Esophagus muscularis mucosa (tissue), 4 donors: ENCODE measurements around the gene UBE2E2. TPM values are rescaled to one million over a fixed set of nuclear protein-coding genes. Genes with fewer than 3 reads are reported as not detected.

ENCODE experiments used
- DNase-seq: peaks from one replicate; pipeline ENCODE4 v3.0.0-alpha.2; 2017; ENCODE audit errors: extremely low spot score
- H3K27ac ChIP-seq, 4 donors: fragments of 200-600 bp; sonication (generic); replicated peaks in 1 of 4; 1 replicate in 3 of 4; 2 replicates in 1 of 4; pipeline ENCODE4 v1.5.1; 2016 to 2019; ENCODE audit warnings: mild to moderate bottlenecking in 1 of 4
- H3K27me3 ChIP-seq, 4 donors: fragments of 200-600 bp; sonication (generic); one replicate each; pipeline versions ENCODE4 v1.5.1 to v1.6.0; 2016 to 2019
- H3K36me3 ChIP-seq, 4 donors: fragments of 200-600 bp; sonication (generic); one replicate each; pipeline ENCODE4 v1.5.1; 2016 to 2019
- H3K4me1 ChIP-seq, 4 donors: fragments of 200-600 bp; sonication (generic); one replicate each; pipeline ENCODE4 v1.5.1; 2016 to 2019
- H3K4me3 ChIP-seq, 4 donors: fragments of 200-600 bp; sonication (generic); 1 replicate in 2 of 4; 2 replicates in 2 of 4; pipeline ENCODE4 v1.5.1; 2016 to 2019; ENCODE audit warnings: mild to moderate bottlenecking in 4 of 4, moderate library complexity in 1 of 4
- H3K9me3 ChIP-seq, 4 donors: fragments of 200-600 bp; sonication (generic); 1 replicate in 3 of 4; 2 replicates in 1 of 4; pipeline ENCODE4 v1.5.1; 2016 to 2019
- EP300 ChIP-seq: sonication (generic); formaldehyde crosslinking; IDR thresholded peaks from one replicate; pipeline ENCODE4 v1.6.1; 2017; ENCODE audit warnings: antibody characterized with exemption
- POLR2A ChIP-seq: fragments of 450-650 bp; IDR thresholded peaks from one replicate; pipeline ENCODE4 v1.6.1; 2017; ENCODE audit warnings: antibody characterized with exemption, moderate library complexity, mild to moderate bottlenecking, low read depth
- POLR2AphosphoS5 ChIP-seq, 2 donors: sonication (generic); formaldehyde crosslinking; IDR thresholded peaks; one replicate each; pipeline ENCODE4 v1.6.1; 2017; ENCODE audit warnings: antibody characterized with exemption in 2 of 2
- WGBS: methylation state at CpG from one replicate; pipeline ENCODE4 v1.1.5; 2018; 5-methylcytosine and 5-hydroxymethylcytosine counted together
- intact Hi-C: fragments of 100-400 bp; cut with DNase I; formaldehyde crosslinking; loops from one replicate; pipeline ENCODE4 v1.15.1; 2023
- total RNA-seq, 4 donors: library from RNA; depleted of rRNA; stranded (reverse); fragments of >200 nt; gene quantifications; one replicate each; pipeline versions ENCODE4 v1.1.0 to v1.2.1, GENCODE V29; 2016
- TF ChIP-seq, protein P1 (sequence below), 3 experiments: fragments of 200-600 bp in 2 of 3; fragments of 450-650 bp in 1 of 3; sonication (generic) in 2 of 3; IDR thresholded peaks; one replicate each; pipeline ENCODE4 v1.5.1; 2017 to 2019; ENCODE audit warnings: antibody characterized with exemption in 3 of 3, mild to moderate bottlenecking in 2 of 3, moderate library complexity in 1 of 3

The UBE2E2 gene
- total RNA-seq, 4 donors from 2014 or later = 53.5 to 143 (median 90.3) TPM

DNA sequence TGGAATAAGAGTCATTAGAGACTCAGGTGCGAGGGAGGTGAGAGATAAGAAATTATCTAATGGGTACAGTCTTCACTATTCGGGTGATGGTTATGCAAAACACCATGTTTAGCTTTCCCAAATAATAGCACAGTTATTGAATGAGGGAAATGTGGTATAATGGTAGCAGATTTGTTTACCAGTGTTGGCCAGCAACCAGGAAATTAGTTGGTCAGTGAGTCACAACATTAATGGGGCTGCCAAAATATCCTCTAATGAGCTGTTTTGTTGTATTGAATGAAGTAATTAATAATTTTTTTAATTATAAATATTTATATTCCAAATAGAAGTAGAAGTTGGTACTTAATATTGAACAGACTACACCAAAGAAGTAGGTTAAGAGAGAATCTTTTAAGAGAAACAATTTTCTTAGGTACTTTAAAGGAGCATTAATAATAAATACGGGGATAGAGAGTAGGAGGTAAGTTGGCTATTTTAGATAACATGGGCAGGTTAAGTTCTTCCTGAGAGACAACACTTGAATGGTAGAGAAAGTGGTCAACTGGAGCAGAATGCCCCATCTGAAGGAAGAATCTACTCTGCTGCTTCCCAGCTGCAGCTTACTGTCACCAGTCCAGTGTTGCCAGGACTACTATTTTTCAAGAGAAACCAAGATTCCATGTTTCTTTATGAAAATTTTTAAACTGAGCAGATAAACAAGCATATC is 218.8 kb downstream of the UBE2E2 start:
- intact Hi-C loops = no loop called here

DNA sequence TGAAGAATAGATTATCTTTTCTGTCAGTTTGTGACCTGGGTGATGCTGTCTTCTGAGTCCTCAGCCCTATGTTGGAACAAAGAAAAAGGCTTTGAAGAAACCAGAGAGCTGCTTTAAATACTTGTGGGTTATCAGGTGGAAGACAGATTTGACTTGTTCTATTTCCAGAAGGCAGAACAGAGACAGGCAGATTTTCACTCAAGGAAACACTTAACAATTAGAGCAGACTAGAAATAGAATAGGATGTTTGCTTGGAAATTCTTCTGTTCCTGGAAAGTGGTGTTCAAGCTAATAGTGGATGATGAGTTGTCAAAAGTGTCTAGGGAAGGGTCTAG is 219.4 kb downstream of the UBE2E2 start:
- intact Hi-C loops = no loop called here
- H3K27ac ChIP-seq = no peak overlapping the region
- no peaks in the 10 kb centered on the region for H3K27me3 ChIP-seq
- TF ChIP-seq EP300 (no peak), POLR2A (no peak), POLR2AphosphoS5 (IDR thresholded peaks at IDR 0.05) (no peak)
- TF ChIP-seq, protein P1, sequence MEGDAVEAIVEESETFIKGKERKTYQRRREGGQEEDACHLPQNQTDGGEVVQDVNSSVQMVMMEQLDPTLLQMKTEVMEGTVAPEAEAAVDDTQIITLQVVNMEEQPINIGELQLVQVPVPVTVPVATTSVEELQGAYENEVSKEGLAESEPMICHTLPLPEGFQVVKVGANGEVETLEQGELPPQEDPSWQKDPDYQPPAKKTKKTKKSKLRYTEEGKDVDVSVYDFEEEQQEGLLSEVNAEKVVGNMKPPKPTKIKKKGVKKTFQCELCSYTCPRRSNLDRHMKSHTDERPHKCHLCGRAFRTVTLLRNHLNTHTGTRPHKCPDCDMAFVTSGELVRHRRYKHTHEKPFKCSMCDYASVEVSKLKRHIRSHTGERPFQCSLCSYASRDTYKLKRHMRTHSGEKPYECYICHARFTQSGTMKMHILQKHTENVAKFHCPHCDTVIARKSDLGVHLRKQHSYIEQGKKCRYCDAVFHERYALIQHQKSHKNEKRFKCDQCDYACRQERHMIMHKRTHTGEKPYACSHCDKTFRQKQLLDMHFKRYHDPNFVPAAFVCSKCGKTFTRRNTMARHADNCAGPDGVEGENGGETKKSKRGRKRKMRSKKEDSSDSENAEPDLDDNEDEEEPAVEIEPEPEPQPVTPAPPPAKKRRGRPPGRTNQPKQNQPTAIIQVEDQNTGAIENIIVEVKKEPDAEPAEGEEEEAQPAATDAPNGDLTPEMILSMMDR (IDR thresholded peaks at IDR 0.05) = no peak
- H3K4me3 ChIP-seq = no peak overlapping the region
- H3K4me1 ChIP-seq = peaks cover 5 to 38% (median 17%) of the 10 kb centered on the region in 4 donors
- DNase-seq = no peak
- no peaks in the 10 kb centered on the region for H3K36me3 ChIP-seq
- no peaks in the 10 kb centered on the region for H3K9me3 ChIP-seq

More for the DNA sequence above, 218.8 kb downstream of the UBE2E2 start:
- Histone ChIP-seq H3K4me3 (no peak overlapping the region), H3K36me3 (no peaks in the 10 kb centered on the region), H3K4me1 (peaks cover 5 to 39% (median 17%) of the 10 kb centered on the region in 4 donors), H3K27me3 (no peaks in the 10 kb centered on the region), H3K27ac (no peak overlapping the region), H3K9me3 (no peaks in the 10 kb centered on the region)
- WGBS = 72% methylated on average over 3 of the region's 3 CpGs
- DNase-seq = no peak
- no peak for TF ChIP-seq EP300
- TF ChIP-seq, protein P1 (IDR thresholded peaks at IDR 0.05) = no peak
- no peak for TF ChIP-seq POLR2AphosphoS5 (IDR thresholded peaks at IDR 0.05)

GRCh38 chr3:23425410-23425809 is 222.3 kb downstream of the UBE2E2 start:
- TF ChIP-seq, protein P1 (IDR thresholded peaks at IDR 0.05) = no peak
- DNase-seq = no peak
- Histone ChIP-seq H3K36me3 (no peaks in the 10 kb centered on the region), H3K27ac (no peak overlapping the region), H3K27me3 (no peaks in the 10 kb centered on the region), H3K9me3 (no peaks in the 10 kb centered on the region), H3K4me1 (peaks cover 5 to 28% (median 15%) of the 10 kb centered on the region in 4 donors), H3K4me3 (no peak overlapping the region)
- WGBS = 96% methylated on average over 3 of the region's 3 CpGs
- intact Hi-C loops = no loop called here

- Histone ChIP-seq H3K27ac (no peak overlapping the region), H3K27me3 (no peaks in the 10 kb centered on the region), H3K36me3 (no peaks in the 10 kb centered on the region), H3K9me3 (no peaks in the 10 kb centered on the region), H3K4me3 (no peak overlapping the region), H3K4me1 (peaks cover 0 to 8% (median 6%) of the 10 kb centered on the region in 4 donors)
- WGBS = 78% methylated on average over 2 of the region's 2 CpGs
- intact Hi-C loops = no loop called here
- TF ChIP-seq POLR2A (no peak), POLR2AphosphoS5 (IDR thresholded peaks at IDR 0.05) (no peak), EP300 (no peak)
- TF ChIP-seq, protein P1 (IDR thresholded peaks at IDR 0.05) = no peak
- DNase-seq = no peak
Measured at GRCh38 chr3:23430781-23431398, 227.8 kb downstream of the UBE2E2 start.

DNA sequence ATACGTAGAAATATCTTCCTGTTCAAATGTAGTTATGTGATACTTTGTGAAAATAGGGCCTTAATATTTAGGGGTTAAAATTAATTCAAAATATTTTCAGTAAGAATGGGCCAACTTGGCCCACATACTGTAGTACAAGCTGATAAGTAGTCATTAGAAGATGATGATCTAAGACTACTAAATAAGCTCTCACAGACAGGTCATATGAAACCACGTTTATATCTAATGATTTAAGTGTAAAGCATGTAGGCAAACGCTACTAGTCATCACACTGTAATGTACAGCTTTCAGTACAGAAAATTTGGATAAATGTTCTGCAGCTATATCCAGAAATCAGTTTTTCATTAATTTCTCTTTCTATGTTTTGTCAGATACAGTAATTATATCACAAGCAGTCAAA is 228.6 kb downstream of the UBE2E2 start:
- TF ChIP-seq, protein P1 (IDR thresholded peaks at IDR 0.05) = no peak
- no peak for TF ChIP-seq EP300
- TF ChIP-seq POLR2A = no peak
- no peak for TF ChIP-seq POLR2AphosphoS5 (IDR thresholded peaks at IDR 0.05)
- H3K36me3 ChIP-seq = no peaks in the 10 kb centered on the region
- intact Hi-C loops = no loop called here

More for the DNA sequence above, 228.6 kb downstream of the UBE2E2 start:
- DNase-seq = no peak
- Histone ChIP-seq H3K4me3 (no peak overlapping the region), H3K9me3 (no peaks in the 10 kb centered on the region), H3K4me1 (peaks cover 0 to 8% (median 6%) of the 10 kb centered on the region in 4 donors), H3K27me3 (no peaks in the 10 kb centered on the region), H3K27ac (no peak overlapping the region)
- 67% methylated on average over 3 of the region's 3 CpGs for WGBS
